GM12873 (cell line): ENCODE results near the gene TMEM169.

Experiments used
- TF ChIP-seq, protein P1 (sequence below): IDR thresholded peaks from 2 replicates; pipeline ENCODE4 v1.5.1; 2012; ENCODE audit warnings: low read depth, mild to moderate bottlenecking, moderate library complexity, low read length, control low read depth; ENCODE audit not compliant: insufficient read depth; ENCODE audit errors: missing control alignments

Gene TMEM169

DNA sequence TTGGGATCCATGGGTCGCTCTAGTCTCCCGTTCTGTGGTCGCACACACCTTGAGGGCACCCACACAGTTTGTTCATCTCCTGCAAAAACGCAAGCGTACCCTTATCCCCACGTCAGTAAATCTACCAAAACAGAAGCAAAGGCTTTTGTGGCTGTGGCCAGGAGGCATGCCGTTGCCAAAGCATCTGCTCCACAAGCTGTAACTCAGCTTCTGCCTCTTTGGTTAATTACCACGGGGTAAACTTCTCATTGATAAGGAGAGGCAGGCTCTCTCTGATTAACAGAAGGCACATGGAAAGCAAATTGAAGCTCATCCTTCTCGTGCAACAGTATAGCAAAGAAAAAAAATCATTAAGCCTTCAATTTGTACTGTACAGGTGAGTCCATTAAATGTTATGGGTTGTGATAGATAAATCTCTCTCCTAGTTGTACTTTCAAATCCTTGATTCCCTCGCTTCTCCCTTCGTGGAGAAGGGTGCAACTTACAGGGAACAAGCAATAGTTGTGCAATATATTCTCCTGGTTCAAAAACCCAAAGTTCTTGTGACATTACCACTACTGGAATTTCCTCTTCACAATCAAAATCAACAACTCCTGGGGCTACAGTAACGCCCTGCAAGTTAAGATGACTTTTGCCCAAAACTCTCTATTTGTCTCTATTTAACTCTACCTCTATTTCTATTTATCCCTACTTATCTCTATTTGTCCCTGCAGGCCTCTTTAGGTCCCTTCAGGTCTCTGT, 10.4 kb upstream of the TMEM169 start:
- TF ChIP-seq, protein P1, sequence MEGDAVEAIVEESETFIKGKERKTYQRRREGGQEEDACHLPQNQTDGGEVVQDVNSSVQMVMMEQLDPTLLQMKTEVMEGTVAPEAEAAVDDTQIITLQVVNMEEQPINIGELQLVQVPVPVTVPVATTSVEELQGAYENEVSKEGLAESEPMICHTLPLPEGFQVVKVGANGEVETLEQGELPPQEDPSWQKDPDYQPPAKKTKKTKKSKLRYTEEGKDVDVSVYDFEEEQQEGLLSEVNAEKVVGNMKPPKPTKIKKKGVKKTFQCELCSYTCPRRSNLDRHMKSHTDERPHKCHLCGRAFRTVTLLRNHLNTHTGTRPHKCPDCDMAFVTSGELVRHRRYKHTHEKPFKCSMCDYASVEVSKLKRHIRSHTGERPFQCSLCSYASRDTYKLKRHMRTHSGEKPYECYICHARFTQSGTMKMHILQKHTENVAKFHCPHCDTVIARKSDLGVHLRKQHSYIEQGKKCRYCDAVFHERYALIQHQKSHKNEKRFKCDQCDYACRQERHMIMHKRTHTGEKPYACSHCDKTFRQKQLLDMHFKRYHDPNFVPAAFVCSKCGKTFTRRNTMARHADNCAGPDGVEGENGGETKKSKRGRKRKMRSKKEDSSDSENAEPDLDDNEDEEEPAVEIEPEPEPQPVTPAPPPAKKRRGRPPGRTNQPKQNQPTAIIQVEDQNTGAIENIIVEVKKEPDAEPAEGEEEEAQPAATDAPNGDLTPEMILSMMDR, result no peak

DNA sequence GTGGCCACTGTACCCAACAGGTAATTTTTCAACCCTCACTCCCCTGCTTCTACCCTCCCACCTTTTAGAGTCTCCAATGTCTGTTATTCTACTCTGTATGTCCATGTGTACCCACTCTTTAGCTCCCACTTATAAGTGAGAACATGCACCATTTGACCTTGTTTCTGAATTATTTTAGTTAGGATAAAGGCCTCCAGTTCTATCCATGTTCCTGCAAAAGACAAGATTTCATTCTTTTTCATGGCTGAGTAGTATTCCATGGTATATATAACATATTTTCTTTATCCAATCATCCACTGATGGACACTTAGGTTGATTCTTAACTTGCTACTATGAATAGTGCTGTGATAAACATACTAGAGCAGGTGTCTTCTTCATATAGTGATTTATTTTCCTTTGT, 9.2 kb upstream of the TMEM169 start:
- TF ChIP-seq, protein P1, result no peak

DNA sequence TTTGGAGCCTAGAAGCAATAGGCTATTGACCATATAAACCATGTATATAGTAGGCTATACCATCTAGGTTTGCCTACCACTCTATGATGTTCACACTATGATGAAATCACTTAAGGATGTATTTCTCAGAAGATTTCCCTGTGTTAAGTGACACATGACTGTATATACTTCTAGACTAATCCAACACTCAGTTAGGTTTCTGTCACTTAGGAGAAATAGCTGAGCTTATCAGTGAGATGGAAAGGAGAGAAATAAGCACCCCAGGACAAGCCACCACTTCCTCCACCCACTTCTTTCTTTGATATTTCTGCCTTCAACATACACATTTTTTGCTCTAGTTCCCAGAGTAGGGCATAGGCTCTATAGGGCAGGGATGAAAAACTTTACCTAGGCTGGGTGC, 7.9 kb upstream of the TMEM169 start:
- TF ChIP-seq, protein P1, result no peak

DNA sequence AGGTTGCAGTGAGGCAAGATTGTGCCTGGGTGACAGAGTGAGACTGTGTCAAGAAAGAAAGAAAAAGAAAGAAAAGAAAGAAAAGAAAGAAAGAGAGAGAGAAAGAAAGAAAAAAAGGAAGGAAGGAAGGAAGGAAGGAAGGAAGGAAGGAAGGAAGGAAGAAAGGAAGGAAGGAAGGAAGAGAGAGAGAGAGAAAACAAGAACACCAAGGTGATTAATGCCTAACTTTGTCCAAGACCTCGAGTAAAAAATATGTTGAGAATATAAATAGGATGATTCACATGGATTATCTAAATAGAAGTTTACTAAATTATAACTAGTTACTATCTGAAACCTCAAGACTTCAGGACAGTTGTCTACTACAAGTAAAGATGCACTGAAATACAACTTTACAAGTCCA, 7.3 kb upstream of the TMEM169 start:
- TF ChIP-seq, protein P1, result no peak

DNA sequence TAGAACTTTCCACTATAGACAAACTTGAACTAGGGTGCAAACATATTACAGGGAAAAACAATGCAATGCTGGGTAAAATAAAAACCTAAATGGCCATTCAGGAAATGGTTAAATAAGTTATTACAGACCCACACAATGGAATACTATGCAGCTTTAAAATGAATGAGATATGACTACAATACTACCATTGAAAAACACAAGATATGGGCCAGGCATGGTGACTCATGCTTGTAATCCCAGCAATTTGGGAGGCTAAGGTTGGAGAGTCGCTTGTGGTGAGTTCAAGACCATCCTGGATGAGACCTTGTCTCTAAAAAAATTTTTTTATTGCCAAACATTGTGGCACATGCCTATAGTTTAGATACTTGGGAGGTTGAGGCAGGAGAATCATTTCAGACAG, 6.9 kb upstream of the TMEM169 start:
- TF ChIP-seq, protein P1, result no peak

DNA sequence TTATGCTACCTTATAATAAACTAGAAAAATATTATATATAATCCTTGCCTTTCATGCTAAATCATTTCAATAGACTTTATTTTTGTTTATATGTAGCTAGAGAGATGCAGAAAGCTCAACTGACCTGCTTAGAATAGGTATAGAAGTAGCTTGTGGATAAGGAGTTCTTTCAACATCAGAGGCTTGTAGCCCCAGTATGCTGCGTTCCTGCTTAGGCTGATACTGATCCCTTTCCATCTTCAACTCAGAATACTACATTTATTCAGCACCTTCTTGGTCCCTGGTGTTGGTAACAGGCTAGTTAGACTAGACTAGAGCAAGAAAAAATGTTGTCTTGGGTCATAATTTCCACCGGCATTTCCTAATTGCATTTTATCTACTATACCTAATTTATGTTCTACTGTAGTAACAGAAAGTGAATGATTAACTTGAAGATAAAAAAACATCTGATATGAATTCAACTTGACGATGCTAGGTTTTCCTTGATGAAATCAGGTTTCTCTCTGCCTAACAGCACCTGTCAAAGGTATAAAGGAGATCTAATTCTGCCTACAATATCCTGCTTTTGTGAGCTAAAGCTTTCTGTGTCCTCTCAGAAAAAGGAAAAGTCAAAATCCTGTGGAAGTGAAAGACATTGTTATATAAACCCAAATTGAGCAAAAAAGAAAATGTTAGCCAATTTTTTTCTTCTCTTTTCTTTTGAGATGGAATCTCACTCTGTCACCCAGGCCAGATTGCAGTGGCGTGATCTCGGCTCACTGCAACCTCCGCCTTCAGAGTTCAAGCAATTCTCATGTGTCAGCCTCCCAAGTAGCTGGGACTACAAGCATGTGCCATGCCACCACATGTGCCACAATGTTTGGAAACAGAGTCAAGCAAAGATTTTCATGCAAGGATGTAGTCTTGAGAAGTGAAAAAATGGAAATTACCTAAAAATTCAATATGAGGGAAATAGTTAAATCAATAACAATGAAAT, 5.9 kb upstream of the TMEM169 start:
- TF ChIP-seq, protein P1, result no peak

DNA sequence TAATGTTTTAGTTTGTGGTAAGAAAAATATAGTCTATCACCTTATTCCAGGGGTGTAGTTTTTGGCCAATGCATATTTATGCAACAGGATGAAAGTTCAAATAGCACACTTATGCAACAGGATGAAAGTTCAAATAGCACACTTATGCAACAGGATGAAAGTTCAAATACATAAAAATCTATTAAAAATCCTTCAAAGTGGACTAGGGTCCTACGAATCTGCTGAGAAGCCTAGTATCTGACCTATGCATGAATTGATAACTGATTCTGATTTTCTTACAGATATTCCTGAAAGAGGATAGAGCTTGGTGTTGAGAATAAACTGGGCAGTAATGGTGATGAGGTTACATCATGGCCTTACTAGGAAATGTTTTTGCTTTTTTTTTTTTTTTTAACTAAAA, 2.9 kb upstream of the TMEM169 start:
- TF ChIP-seq, protein P1, result no peak
